HL-60 (cell line): ENCODE results near the gene NALCN.

Source experiments
- CTCF ChIP-seq: IDR thresholded peaks from one replicate; pipeline ENCODE4 v1.5.1; 2011; ENCODE audit warnings: low read length, control low read depth, inconsistent platforms; ENCODE audit not compliant: insufficient read depth
- POLR2AphosphoS5 ChIP-seq: IDR thresholded peaks from 2 replicates; pipeline ENCODE4 v1.6.1; 2012; ENCODE audit warnings: low read depth

- TF ChIP-seq POLR2AphosphoS5 (no peak), CTCF (no peak)
Measured at GRCh38 chr13:101346161-101346560, 70.1 kb downstream of the NALCN start.
